ENCODE measurements around the gene UBE2G1. TPM values are rescaled to one million over a fixed set of nuclear protein-coding genes. Genes with fewer than 3 reads are reported as not detected.
A peak's percentile ranks its signal among the peaks of the same experiment; 100 is the strongest.

UBE2G1 gene
- total RNA-seq, 1 donor: 36.2 TPM

DNA sequence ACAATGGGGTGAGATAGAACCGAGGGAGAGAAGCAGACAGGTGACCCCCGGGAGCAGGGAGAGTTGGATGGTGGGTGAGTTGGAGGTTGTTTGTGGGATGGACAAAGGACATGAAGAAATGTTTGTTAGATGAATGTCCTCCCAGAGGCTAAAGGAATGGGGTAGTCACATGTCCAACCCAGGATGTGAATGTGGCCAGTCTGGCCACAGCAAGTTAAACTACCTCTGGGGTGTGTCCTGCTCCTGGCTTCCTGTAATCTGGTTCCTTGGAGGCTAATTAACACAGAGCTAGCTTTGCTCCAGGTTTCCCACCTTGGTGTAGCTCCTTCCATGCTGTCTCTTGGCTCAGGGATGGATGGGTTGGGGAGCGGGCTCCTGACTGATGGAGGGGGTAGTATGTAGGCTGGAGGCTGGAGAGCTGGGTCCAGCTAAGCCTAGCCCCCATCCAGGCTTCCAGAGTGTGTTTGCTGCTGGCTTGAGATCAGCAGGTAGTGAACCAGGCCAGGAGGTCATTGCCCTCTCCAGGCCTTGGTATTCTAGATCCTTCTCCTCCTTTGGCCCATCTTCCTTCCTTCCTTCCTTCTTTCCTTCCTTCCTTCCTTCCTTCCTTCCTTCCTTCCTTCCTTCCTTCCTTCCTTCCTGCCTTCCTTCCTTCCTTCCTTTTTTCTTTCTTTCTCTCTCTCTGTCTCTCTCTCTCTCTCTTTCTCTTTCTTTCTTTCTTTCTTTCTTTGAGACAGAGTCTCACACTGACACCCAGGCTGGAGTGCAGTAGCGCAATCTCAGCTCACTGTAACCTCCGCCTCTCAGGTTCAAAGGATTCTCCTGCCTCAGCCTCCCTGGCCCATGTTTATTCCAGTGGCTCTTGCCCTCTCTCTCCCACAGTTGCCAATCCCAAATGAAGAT, 28.0 kb upstream of the UBE2G1 start:
- no peaks in the 10 kb centered on the region for H4K20me1 ChIP-seq (ENCODE audit: insufficient read depth, low read length)
- H3K36me3 ChIP-seq (ENCODE audit: insufficient read depth, low read length): no peaks in the 10 kb centered on the region
- peak; percentile 21 for DNase-seq (ENCODE audit: insufficient read length, low spot score, missing footprints)
- no peaks in the 10 kb centered on the region for H3K9me3 ChIP-seq (ENCODE audit: low read depth, low read length)
- H3K4me2 ChIP-seq (ENCODE audit: insufficient read depth, low read length): no peak overlapping the region
- no peak overlapping the region for H3K4me3 ChIP-seq (ENCODE audit: insufficient read depth, low read length)
- H3K79me2 ChIP-seq (ENCODE audit: insufficient read depth, low read length): no peaks in the 10 kb centered on the region
- TF ChIP-seq, protein P1, sequence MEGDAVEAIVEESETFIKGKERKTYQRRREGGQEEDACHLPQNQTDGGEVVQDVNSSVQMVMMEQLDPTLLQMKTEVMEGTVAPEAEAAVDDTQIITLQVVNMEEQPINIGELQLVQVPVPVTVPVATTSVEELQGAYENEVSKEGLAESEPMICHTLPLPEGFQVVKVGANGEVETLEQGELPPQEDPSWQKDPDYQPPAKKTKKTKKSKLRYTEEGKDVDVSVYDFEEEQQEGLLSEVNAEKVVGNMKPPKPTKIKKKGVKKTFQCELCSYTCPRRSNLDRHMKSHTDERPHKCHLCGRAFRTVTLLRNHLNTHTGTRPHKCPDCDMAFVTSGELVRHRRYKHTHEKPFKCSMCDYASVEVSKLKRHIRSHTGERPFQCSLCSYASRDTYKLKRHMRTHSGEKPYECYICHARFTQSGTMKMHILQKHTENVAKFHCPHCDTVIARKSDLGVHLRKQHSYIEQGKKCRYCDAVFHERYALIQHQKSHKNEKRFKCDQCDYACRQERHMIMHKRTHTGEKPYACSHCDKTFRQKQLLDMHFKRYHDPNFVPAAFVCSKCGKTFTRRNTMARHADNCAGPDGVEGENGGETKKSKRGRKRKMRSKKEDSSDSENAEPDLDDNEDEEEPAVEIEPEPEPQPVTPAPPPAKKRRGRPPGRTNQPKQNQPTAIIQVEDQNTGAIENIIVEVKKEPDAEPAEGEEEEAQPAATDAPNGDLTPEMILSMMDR (IDR thresholded peaks at IDR 0.05; ENCODE audit: extremely low read depth, low read depth, low read length): no peak
- H3K4me1 ChIP-seq (ENCODE audit: insufficient read depth, low read length): no peaks in the 10 kb centered on the region
- H3K27ac ChIP-seq (ENCODE audit: low read depth, low read length): no peak overlapping the region
- H2AFZ ChIP-seq (ENCODE audit: low read length): no peak overlapping the region
- H3K27me3 ChIP-seq (ENCODE audit: insufficient read depth, low read length): no peaks in the 10 kb centered on the region

GRCh38 chr17:4393806-4394205, 27.3 kb upstream of the UBE2G1 start:
- Histone ChIP-seq H3K36me3 (ENCODE audit: insufficient read depth, low read length) (no peaks in the 10 kb centered on the region), H3K4me3 (ENCODE audit: insufficient read depth, low read length) (no peak overlapping the region), H3K27ac (ENCODE audit: low read depth, low read length) (no peak overlapping the region), H3K79me2 (ENCODE audit: insufficient read depth, low read length) (no peaks in the 10 kb centered on the region), H3K9me3 (ENCODE audit: low read depth, low read length) (no peaks in the 10 kb centered on the region), H3K4me1 (ENCODE audit: insufficient read depth, low read length) (no peaks in the 10 kb centered on the region), H2AFZ (ENCODE audit: low read length) (no peak overlapping the region), H3K27me3 (ENCODE audit: insufficient read depth, low read length) (no peaks in the 10 kb centered on the region), H4K20me1 (ENCODE audit: insufficient read depth, low read length) (no peaks in the 10 kb centered on the region), H3K4me2 (ENCODE audit: insufficient read depth, low read length) (no peak overlapping the region)
- DNase-seq (ENCODE audit: insufficient read length, low spot score, missing footprints): peak; percentile 26
- TF ChIP-seq, protein P1 (IDR thresholded peaks at IDR 0.05; ENCODE audit: extremely low read depth, low read depth, low read length): no peak

- Histone ChIP-seq H3K9me3 (ENCODE audit: low read depth, low read length) (no peaks in the 10 kb centered on the region), H3K36me3 (ENCODE audit: insufficient read depth, low read length) (no peaks in the 10 kb centered on the region), H3K4me2 (ENCODE audit: insufficient read depth, low read length) (no peak overlapping the region), H3K4me1 (ENCODE audit: insufficient read depth, low read length) (no peaks in the 10 kb centered on the region), H4K20me1 (ENCODE audit: insufficient read depth, low read length) (no peaks in the 10 kb centered on the region), H3K79me2 (ENCODE audit: insufficient read depth, low read length) (no peaks in the 10 kb centered on the region), H2AFZ (ENCODE audit: low read length) (no peak overlapping the region), H3K27ac (ENCODE audit: low read depth, low read length) (no peak overlapping the region), H3K27me3 (ENCODE audit: insufficient read depth, low read length) (no peaks in the 10 kb centered on the region), H3K4me3 (ENCODE audit: insufficient read depth, low read length) (no peak overlapping the region)
- peak; percentile 26 for DNase-seq (ENCODE audit: insufficient read length, low spot score, missing footprints)
- TF ChIP-seq, protein P1 (IDR thresholded peaks at IDR 0.05; ENCODE audit: extremely low read depth, low read depth, low read length): no peak
These were observed 22.6 kb upstream of the UBE2G1 start for GRCh38 chr17:4389079-4389478.

- no peaks in the 10 kb centered on the region for H3K27me3 ChIP-seq (ENCODE audit: insufficient read depth, low read length)
- H3K79me2 ChIP-seq (ENCODE audit: insufficient read depth, low read length): no peaks in the 10 kb centered on the region
- H3K27ac ChIP-seq (ENCODE audit: low read depth, low read length): no peak overlapping the region
- no peaks in the 10 kb centered on the region for H3K36me3 ChIP-seq (ENCODE audit: insufficient read depth, low read length)
- no peaks in the 10 kb centered on the region for H3K4me1 ChIP-seq (ENCODE audit: insufficient read depth, low read length)
- H4K20me1 ChIP-seq (ENCODE audit: insufficient read depth, low read length): no peaks in the 10 kb centered on the region
- no peaks in the 10 kb centered on the region for H3K9me3 ChIP-seq (ENCODE audit: low read depth, low read length)
- TF ChIP-seq, protein P1 (IDR thresholded peaks at IDR 0.05; ENCODE audit: extremely low read depth, low read depth, low read length): no peak
- no peak for DNase-seq (ENCODE audit: insufficient read length, low spot score, missing footprints)
- no peak overlapping the region for H3K4me3 ChIP-seq (ENCODE audit: insufficient read depth, low read length)
- H2AFZ ChIP-seq (ENCODE audit: low read length): no peak overlapping the region
- H3K4me2 ChIP-seq (ENCODE audit: insufficient read depth, low read length): no peak overlapping the region
These were observed 20.7 kb upstream of the UBE2G1 start for GRCh38 chr17:4387137-4387536.

Measured in osteoblast (primary cell).